Upper lobe of left lung (tissue), 4 donors: ENCODE measurements around the gene OR4K2.

Source experiments
- CTCF ChIP-seq, 6 experiments: fragments of 450-650 bp in 4 of 6; fragments of 200-600 bp in 2 of 6; sonication (generic) in 2 of 6; IDR thresholded peaks; one replicate each; pipeline ENCODE4 v1.5.1; 2016 to 2019; ENCODE audit warnings: antibody characterized with exemption in 6 of 6
- EP300 ChIP-seq, 4 donors: sonication (generic); formaldehyde crosslinking; IDR thresholded peaks; one replicate each; pipeline ENCODE4 v1.5.1; 2017; ENCODE audit warnings: antibody characterized with exemption in 4 of 4, control low read depth in 2 of 4
- POLR2A ChIP-seq, 4 donors: fragments of 450-650 bp; IDR thresholded peaks; one replicate each; pipeline ENCODE4 v1.5.1; 2016 to 2017; ENCODE audit warnings: antibody characterized with exemption in 4 of 4, mild to moderate bottlenecking in 2 of 4
- POLR2AphosphoS5 ChIP-seq, 2 donors: sonication (generic); formaldehyde crosslinking; IDR thresholded peaks; one replicate each; pipeline ENCODE4 v1.5.1; 2017; ENCODE audit warnings: antibody characterized with exemption in 2 of 2

- TF ChIP-seq POLR2AphosphoS5 (IDR thresholded peaks at IDR 0.05) (no peak), CTCF (IDR thresholded peaks at IDR 0.05) (no peak), POLR2A (IDR thresholded peaks at IDR 0.05) (no peak), EP300 (IDR thresholded peaks at IDR 0.05) (no peak)
Measured at GRCh38 chr14:19930617-19931016, 55.7 kb downstream of the OR4K2 start, which contains the start of gene OR4K1.
